GM18519 (cell line): ENCODE data around the gene ANKRD18A.
"Not testable (repeated sequence)": the region's sequence is repeated elsewhere in the genome, so short reads cannot be mapped to it uniquely, and the experiment has no call there.

Experiments
- ATAC-seq: cut with Tn5 transposase; IDR thresholded peaks from one replicate; pipeline ENCODE4 v1.9.1; 2021; ENCODE audit warnings: mild to moderate bottlenecking, moderate library complexity; ENCODE audit not compliant: unreplicated experiment, low FRiP score

ANKRD18A gene

GRCh38 chr9:38634315-38634714 lies 13.9 kb upstream of the ANKRD18A start:
- ATAC-seq: no peak

GRCh38 chr9:38629511-38629910 lies 9.1 kb upstream of the ANKRD18A start:
- no peak for ATAC-seq

GRCh38 chr9:38626006-38626405 lies 5.6 kb upstream of the ANKRD18A start:
- ATAC-seq: no peak

GRCh38 chr9:38622951-38623350 lies 2.6 kb upstream of the ANKRD18A start:
- no peak for ATAC-seq

- ATAC-seq: no peak
These were observed 1.9 kb upstream of the ANKRD18A start for GRCh38 chr9:38622288-38622674.

- peak; percentile 21 for ATAC-seq
These were observed 1.3 kb upstream of the ANKRD18A start for GRCh38 chr9:38621434-38622287.

GRCh38 chr9:38619556-38620447 lies 594 bp downstream of the ANKRD18A start:
- no peak for ATAC-seq

- not testable (repeated sequence) for ATAC-seq
These were observed 22.2 kb downstream of the ANKRD18A start for GRCh38 chr9:38598029-38598745.

GRCh38 chr9:38595117-38595516 lies 25.3 kb downstream of the ANKRD18A start:
- ATAC-seq: not testable (repeated sequence)

- ATAC-seq: not testable (repeated sequence)
These were observed 28.9 kb downstream of the ANKRD18A start for GRCh38 chr9:38591346-38592063.

GRCh38 chr9:38583765-38584164 lies 36.6 kb downstream of the ANKRD18A start:
- ATAC-seq: not testable (repeated sequence)

- ATAC-seq: not testable (repeated sequence)
These were observed 40.3 kb downstream of the ANKRD18A start for GRCh38 chr9:38580112-38580511.

GRCh38 chr9:38576181-38576580 lies 44.2 kb downstream of the ANKRD18A start:
- not testable (repeated sequence) for ATAC-seq

GRCh38 chr9:38566048-38566447 lies 54.3 kb downstream of the ANKRD18A start:
- ATAC-seq: not testable (repeated sequence)

- not testable (repeated sequence) for ATAC-seq
These were observed 55.2 kb downstream of the ANKRD18A start for GRCh38 chr9:38565178-38565577.

GRCh38 chr9:38563911-38564310 lies 56.5 kb downstream of the ANKRD18A start:
- ATAC-seq: not testable (repeated sequence)

- ATAC-seq: not testable (repeated sequence)
These were observed 59.3 kb downstream of the ANKRD18A start for GRCh38 chr9:38561134-38561533.

- not testable (repeated sequence) for ATAC-seq
These were observed 61.2 kb downstream of the ANKRD18A start for GRCh38 chr9:38559172-38559571.

GRCh38 chr9:38557746-38558145 lies 62.6 kb downstream of the ANKRD18A start:
- ATAC-seq: not testable (repeated sequence)

- ATAC-seq: not testable (repeated sequence)
These were observed 65.4 kb downstream of the ANKRD18A start for GRCh38 chr9:38554966-38555365.
